Parathyroid adenoma (tissue), 2 donors: Measurements from ENCODE around the gene DSE.

ENCODE experiments used
- H2AFZ ChIP-seq: fragments of 300-600 bp; sonication (generic); one replicate; pipeline ENCODE4 v1.7.0; 2017; ENCODE audit warnings: antibody characterized with exemption, mild to moderate bottlenecking
- H3K27ac ChIP-seq: fragments of 300-600 bp; sonication (generic); one replicate; pipeline ENCODE4 v1.7.0; 2017
- H3K27me3 ChIP-seq: fragments of 300-600 bp; sonication (generic); one replicate; pipeline ENCODE4 v1.7.0; 2017; ENCODE audit warnings: low read length; ENCODE audit not compliant: control insufficient read depth, insufficient read depth
- H3K36me3 ChIP-seq: fragments of 300-600 bp; sonication (generic); one replicate; pipeline ENCODE4 v1.7.0; 2017; ENCODE audit warnings: low read length; ENCODE audit not compliant: control insufficient read depth, insufficient read depth
- H3K4me1 ChIP-seq: fragments of 300-600 bp; sonication (generic); one replicate; pipeline ENCODE4 v1.7.0; 2017; ENCODE audit warnings: control low read depth
- H3K4me2 ChIP-seq: fragments of 300-600 bp; sonication (generic); one replicate; pipeline ENCODE4 v1.7.0; 2017; ENCODE audit warnings: low read length
- H3K4me3 ChIP-seq: fragments of 300-600 bp; sonication (generic); one replicate; pipeline ENCODE4 v1.7.0; 2017; ENCODE audit warnings: low read depth, low read length
- H3K79me2 ChIP-seq: fragments of 300-600 bp; sonication (generic); one replicate; pipeline ENCODE4 v1.7.0; 2017; ENCODE audit warnings: control low read depth
- H3K9ac ChIP-seq: fragments of 300-600 bp; sonication (generic); one replicate; pipeline ENCODE4 v1.7.0; 2017; ENCODE audit warnings: mild to moderate bottlenecking
- H3K9me3 ChIP-seq: fragments of 300-600 bp; sonication (generic); one replicate; pipeline ENCODE4 v1.7.0; 2017; ENCODE audit warnings: low read length; ENCODE audit not compliant: control insufficient read depth
- TF ChIP-seq, protein P1 (sequence below): fragments of 300-600 bp; sonication (generic); IDR thresholded peaks from one replicate; pipeline ENCODE4 v1.7.0; 2017; ENCODE audit warnings: antibody characterized with exemption, mild to moderate bottlenecking
- donor health status: primary hyperparathyroidism.

The DSE gene

GRCh38 chr6:116434056-116434725 lies 63.4 kb downstream of the DSE start:
- Histone ChIP-seq H3K4me3 (no peak overlapping the region), H3K4me2 (no peak overlapping the region), H3K9ac (no peak overlapping the region), H3K27ac (no peak overlapping the region), H3K4me1 (no peaks in the 10 kb centered on the region), H3K9me3 (no peaks in the 10 kb centered on the region), H3K27me3 (no peaks in the 10 kb centered on the region), H2AFZ (no peak overlapping the region), H3K79me2 (no peaks in the 10 kb centered on the region), H3K36me3 (no peaks in the 10 kb centered on the region)
- TF ChIP-seq, protein P1, sequence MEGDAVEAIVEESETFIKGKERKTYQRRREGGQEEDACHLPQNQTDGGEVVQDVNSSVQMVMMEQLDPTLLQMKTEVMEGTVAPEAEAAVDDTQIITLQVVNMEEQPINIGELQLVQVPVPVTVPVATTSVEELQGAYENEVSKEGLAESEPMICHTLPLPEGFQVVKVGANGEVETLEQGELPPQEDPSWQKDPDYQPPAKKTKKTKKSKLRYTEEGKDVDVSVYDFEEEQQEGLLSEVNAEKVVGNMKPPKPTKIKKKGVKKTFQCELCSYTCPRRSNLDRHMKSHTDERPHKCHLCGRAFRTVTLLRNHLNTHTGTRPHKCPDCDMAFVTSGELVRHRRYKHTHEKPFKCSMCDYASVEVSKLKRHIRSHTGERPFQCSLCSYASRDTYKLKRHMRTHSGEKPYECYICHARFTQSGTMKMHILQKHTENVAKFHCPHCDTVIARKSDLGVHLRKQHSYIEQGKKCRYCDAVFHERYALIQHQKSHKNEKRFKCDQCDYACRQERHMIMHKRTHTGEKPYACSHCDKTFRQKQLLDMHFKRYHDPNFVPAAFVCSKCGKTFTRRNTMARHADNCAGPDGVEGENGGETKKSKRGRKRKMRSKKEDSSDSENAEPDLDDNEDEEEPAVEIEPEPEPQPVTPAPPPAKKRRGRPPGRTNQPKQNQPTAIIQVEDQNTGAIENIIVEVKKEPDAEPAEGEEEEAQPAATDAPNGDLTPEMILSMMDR: no peak

- no peaks in the 10 kb centered on the region for H3K27me3 ChIP-seq
- no peak overlapping the region for H3K4me2 ChIP-seq
- peak overlapping the region; percentile 47 for H2AFZ ChIP-seq
- TF ChIP-seq, protein P1: no peak
- H3K27ac ChIP-seq: no peak overlapping the region
- no peaks in the 10 kb centered on the region for H3K4me1 ChIP-seq
- H3K4me3 ChIP-seq: no peak overlapping the region
- H3K9me3 ChIP-seq: no peaks in the 10 kb centered on the region
- no peaks in the 10 kb centered on the region for H3K79me2 ChIP-seq
- no peak overlapping the region for H3K9ac ChIP-seq
- no peaks in the 10 kb centered on the region for H3K36me3 ChIP-seq
These were observed 65.8 kb downstream of the DSE start for GRCh38 chr6:116436586-116436985.

DNA sequence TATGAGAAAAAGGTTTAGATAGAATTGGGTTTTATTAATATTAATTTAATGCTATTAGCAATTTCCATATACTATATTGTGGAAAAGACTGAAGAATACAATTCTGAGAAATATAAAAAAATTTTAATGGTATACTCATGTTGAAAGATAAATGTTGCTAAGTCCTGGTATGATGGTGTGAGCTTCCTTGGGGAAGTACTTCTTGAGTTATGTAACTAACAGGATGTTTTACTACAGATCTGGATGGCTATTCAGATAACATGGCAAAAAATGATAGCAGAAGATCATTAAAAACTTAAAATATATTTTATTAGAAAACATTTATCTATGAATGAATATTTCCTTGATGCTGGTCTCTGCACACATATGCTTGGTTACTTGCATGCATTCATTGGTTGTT lies 66.9 kb downstream of the DSE start:
- H3K4me3 ChIP-seq: no peak overlapping the region
- H3K79me2 ChIP-seq: no peaks in the 10 kb centered on the region
- H3K4me2 ChIP-seq: no peak overlapping the region
- no peaks in the 10 kb centered on the region for H3K4me1 ChIP-seq
- H2AFZ ChIP-seq: no peak overlapping the region
- H3K36me3 ChIP-seq: no peaks in the 10 kb centered on the region
- no peaks in the 10 kb centered on the region for H3K27me3 ChIP-seq
- TF ChIP-seq, protein P1: no peak
- no peak overlapping the region for H3K9ac ChIP-seq
- H3K27ac ChIP-seq: no peak overlapping the region
- H3K9me3 ChIP-seq: no peaks in the 10 kb centered on the region

- no peaks in the 10 kb centered on the region for H3K9me3 ChIP-seq
These were observed 68.1 kb downstream of the DSE start for GRCh38 chr6:116438590-116439448.

More at GRCh38 chr6:116438590-116439448, 68.1 kb downstream of the DSE start:
- Histone ChIP-seq H3K4me1 (no peaks in the 10 kb centered on the region), H3K27ac (no peak overlapping the region), H3K79me2 (no peaks in the 10 kb centered on the region), H3K36me3 (no peaks in the 10 kb centered on the region), H3K9ac (no peak overlapping the region), H2AFZ (no peak overlapping the region), H3K4me3 (no peak overlapping the region), H3K4me2 (no peak overlapping the region), H3K27me3 (no peaks in the 10 kb centered on the region)
- TF ChIP-seq, protein P1: no peak
